HG03175 (cell line): Measurements from ENCODE around the gene RERE.

ENCODE experiments used
- ATAC-seq: cut with Tn5 transposase; IDR thresholded peaks from one replicate; pipeline ENCODE4 v1.9.1; 2021; ENCODE audit warnings: mild to moderate bottlenecking, moderate library complexity; ENCODE audit not compliant: unreplicated experiment

The RERE gene

GRCh38 chr1:8587784-8588183, 229.7 kb downstream of the RERE start:
- no peak for ATAC-seq

- no peak for ATAC-seq
Observed at GRCh38 chr1:8586438-8586837, 231.0 kb downstream of the RERE start.

- ATAC-seq, result no peak
Observed at GRCh38 chr1:8584316-8584715, 233.1 kb downstream of the RERE start.

GRCh38 chr1:8583031-8583430, 234.4 kb downstream of the RERE start:
- ATAC-seq, result no peak

GRCh38 chr1:8580566-8580965, 236.9 kb downstream of the RERE start:
- no peak for ATAC-seq

GRCh38 chr1:8578936-8579335, 238.5 kb downstream of the RERE start:
- ATAC-seq, result no peak

GRCh38 chr1:8578132-8578877, 239.1 kb downstream of the RERE start:
- ATAC-seq, result no peak

- no peak for ATAC-seq
Observed at GRCh38 chr1:8574985-8575384, 242.5 kb downstream of the RERE start.

GRCh38 chr1:8572106-8572505, 245.3 kb downstream of the RERE start:
- no peak for ATAC-seq

GRCh38 chr1:8571200-8571984, 246.0 kb downstream of the RERE start:
- no peak for ATAC-seq

GRCh38 chr1:8570465-8570864, 247.0 kb downstream of the RERE start:
- no peak for ATAC-seq

- ATAC-seq, result no peak
Observed at GRCh38 chr1:8569242-8569641, 248.2 kb downstream of the RERE start.

GRCh38 chr1:8568837-8569236, 248.6 kb downstream of the RERE start:
- no peak for ATAC-seq

GRCh38 chr1:8567146-8567545, 250.3 kb downstream of the RERE start:
- ATAC-seq, result no peak

- no peak for ATAC-seq
Observed at GRCh38 chr1:8565802-8566201, 251.6 kb downstream of the RERE start.

GRCh38 chr1:8563944-8564537, 253.4 kb downstream of the RERE start:
- no peak for ATAC-seq

GRCh38 chr1:8562881-8563865, 254.3 kb downstream of the RERE start:
- ATAC-seq, result no peak

- ATAC-seq, result no peak
Observed at GRCh38 chr1:8562222-8562621, 255.2 kb downstream of the RERE start.

GRCh38 chr1:8560611-8561544, 256.6 kb downstream of the RERE start:
- peak; percentile 51 for ATAC-seq

GRCh38 chr1:8560035-8560434, 257.4 kb downstream of the RERE start:
- no peak for ATAC-seq
